HCT116 (cell line): Measurements from ENCODE around the gene SLAMF7. TPM values are rescaled to one million over a fixed set of nuclear protein-coding genes. Genes with fewer than 3 reads are reported as not detected.

Experiments used
- ATAC-seq: fragments of 200-7000 bp; cut with Tn5 transposase; 2 replicates; pipeline ENCODE4 v1.9.1; 2020; ENCODE audit warnings: mild to moderate bottlenecking, moderate library complexity
- BruUV-seq: library from RNA; stranded (reverse); fragments of 400-500 nt; replicated peaks from 2 replicates; lab custom pipeline; 2021; lab: Mats Ljungman, UMichigan
- CTCF ChIA-PET: fragments of 300-600 bp; sonication (Branson Sonifier 250); formaldehyde crosslinking; loops from one replicate; lab custom pipeline; 2021; ENCODE audit warnings: antibody characterized with exemption; lab: Charles Lee
- POLR2A ChIA-PET: fragments of 300-600, 350-600 bp; sonication (Branson Sonifier 250); formaldehyde crosslinking; loops from one replicate; lab custom pipeline; 2021; ENCODE audit warnings: antibody characterized with exemption; lab: Charles Lee
- RAD21 ChIA-PET, 2 experiments: fragments of 300-600 bp; sonication (Branson Sonifier 250); formaldehyde crosslinking; loops; one replicate each; lab custom pipeline; 2023; ENCODE audit warnings: low total read pairs in 2 of 2; ENCODE audit not compliant: uncharacterized antibody in 2 of 2, unreplicated experiment in 2 of 2, low non-redundant PET in 1 of 2; lab: Charles Lee
- DNase-seq: peaks from one replicate; pipeline ENCODE4 v3.0.0-alpha.2; 2010; ENCODE audit warnings: low read depth, low spot score
- H2AFZ ChIP-seq: fragments of 200-600 bp; shearing (Covaris generic), sonication (generic); 2 replicates; pipeline ENCODE4 v1.6.1; 2017; ENCODE audit warnings: low read depth, mixed run types, mixed read lengths, antibody characterized with exemption, low read length; ENCODE audit not compliant: poor library complexity, severe bottlenecking
- H3K27ac ChIP-seq: 2 replicates; pipeline ENCODE4 v1.5.1; 2012; ENCODE audit warnings: low read depth, low read length
- H3K27me3 ChIP-seq: fragments of 200-600 bp; sonication (generic); 2 replicates; pipeline ENCODE4 v1.6.1; 2016; ENCODE audit warnings: mixed run types, low read length, mixed read lengths; ENCODE audit not compliant: insufficient read depth
- H3K36me3 ChIP-seq, 2 experiments: fragments of 200-500 bp in 1 of 2; fragments of 200-600 bp in 1 of 2; sonication (Bioruptor generic) in 1 of 2; sonication (generic) in 1 of 2; 2 replicates each; pipeline versions ENCODE4 v1.5.1 to v1.6.1; 2014 to 2016; ENCODE audit warnings: low read length in 2 of 2, inconsistent platforms in 1 of 2, mixed read lengths in 1 of 2, mixed run types in 1 of 2; ENCODE audit not compliant: insufficient read depth in 2 of 2, control insufficient read depth in 1 of 2
- H3K4me1 ChIP-seq, 2 experiments: fragments of 200-600 bp in 1 of 2; sonication (generic) in 1 of 2; 2 replicates each; pipeline versions ENCODE4 v1.5.1 to v1.6.1; 2012 to 2017; ENCODE audit warnings: low read length in 2 of 2, inconsistent platforms in 1 of 2, mild to moderate bottlenecking in 1 of 2, mixed read lengths in 1 of 2, mixed run types in 1 of 2, moderate library complexity in 1 of 2; ENCODE audit not compliant: insufficient read depth in 2 of 2, control insufficient read depth in 1 of 2
- H3K4me2 ChIP-seq: fragments of 200-600 bp; sonication (generic); 2 replicates; pipeline ENCODE4 v1.6.1; 2017; ENCODE audit warnings: mixed run types, low read length, mixed read lengths
- H3K4me3 ChIP-seq, 2 experiments: fragments of 200-600 bp in 1 of 2; sonication (generic) in 1 of 2; replicated peaks in 1 of 2; 2 replicates each; pipeline ENCODE4 v1.5.1; 2011 to 2016; ENCODE audit warnings: low read length in 2 of 2, control low read depth in 1 of 2, low read depth in 1 of 2, mild to moderate bottlenecking in 1 of 2, mixed read lengths in 1 of 2, mixed run types in 1 of 2
- H3K79me2 ChIP-seq: fragments of 200-600 bp; sonication (generic); 2 replicates; pipeline ENCODE4 v1.6.1; 2017; ENCODE audit warnings: mild to moderate bottlenecking, mixed run types, low read length, moderate library complexity, mixed read lengths; ENCODE audit not compliant: insufficient read depth
- H3K9ac ChIP-seq: fragments of 200-600 bp; sonication (generic); 2 replicates; pipeline ENCODE4 v1.6.1; 2016; ENCODE audit warnings: low read length, mixed read lengths
- H3K9me2 ChIP-seq: fragments of 200-600 bp; sonication (generic), shearing (Covaris generic); 2 replicates; pipeline ENCODE4 v1.6.1; 2017; ENCODE audit warnings: mixed run types, mild to moderate bottlenecking, moderate library complexity; ENCODE audit not compliant: insufficient read depth
- H3K9me3 ChIP-seq, 2 experiments: fragments of 200-500 bp in 1 of 2; fragments of 200-600 bp in 1 of 2; sonication (Bioruptor generic) in 1 of 2; sonication (generic) in 1 of 2; 2 replicates each; pipeline ENCODE4 v1.6.1; 2014 to 2017; ENCODE audit warnings: low read length in 2 of 2, mixed read lengths in 2 of 2, inconsistent platforms in 1 of 2, low read depth in 1 of 2, mild to moderate bottlenecking in 1 of 2, mixed run types in 1 of 2, moderate library complexity in 1 of 2; ENCODE audit not compliant: control insufficient read depth in 1 of 2, insufficient read depth in 1 of 2
- H4K20me1 ChIP-seq: fragments of 200-600 bp; sonication (generic), shearing (Covaris generic); 2 replicates; pipeline ENCODE4 v1.6.1; 2017; ENCODE audit warnings: mixed run types, mild to moderate bottlenecking, moderate library complexity; ENCODE audit not compliant: insufficient read depth
- CBX3 ChIP-seq: IDR thresholded peaks from 2 replicates; pipeline ENCODE4 v1.6.1; 2012; ENCODE audit warnings: low read depth
- CEBPB ChIP-seq: IDR thresholded peaks from 2 replicates; pipeline ENCODE4 v1.6.1; 2012; ENCODE audit warnings: low read depth
- EGR1 ChIP-seq: IDR thresholded peaks from 2 replicates; pipeline ENCODE4 v1.6.1; 2012; ENCODE audit warnings: low read depth
- EZH2phosphoT487 ChIP-seq: fragments of 200-600 bp; IDR thresholded peaks from 2 replicates; pipeline ENCODE4 v1.6.1; 2018; ENCODE audit warnings: antibody characterized with exemption, borderline replicate concordance
- FOSL1 ChIP-seq: IDR thresholded peaks from 2 replicates; pipeline ENCODE4 v1.6.1; 2012; ENCODE audit warnings: low read depth
- MAX ChIP-seq: IDR thresholded peaks from 2 replicates; pipeline ENCODE4 v1.6.1; 2012
- POLR2A ChIP-seq: IDR thresholded peaks from 2 replicates; pipeline ENCODE4 v1.7.0; 2011; ENCODE audit warnings: borderline replicate concordance; ENCODE audit not compliant: insufficient read depth, insufficient read length; ENCODE audit errors: extremely low read depth
- POLR2AphosphoS5 ChIP-seq: IDR thresholded peaks from 2 replicates; pipeline ENCODE4 v1.6.1; 2011; ENCODE audit warnings: mild to moderate bottlenecking, low read depth, low read length, moderate library complexity
- SP1 ChIP-seq: IDR thresholded peaks from 2 replicates; pipeline ENCODE4 v1.6.1; 2012; ENCODE audit warnings: low read depth
- TCF7L2 ChIP-seq: IDR thresholded peaks from 2 replicates; pipeline ENCODE4 v1.7.0; 2011; ENCODE audit warnings: borderline replicate concordance, inconsistent platforms; ENCODE audit not compliant: insufficient read depth, insufficient read length; ENCODE audit errors: extremely low read depth
- YY1 ChIP-seq: IDR thresholded peaks from 2 replicates; pipeline ENCODE4 v1.6.1; 2011; ENCODE audit warnings: low read length, low read depth, moderate library complexity, mild to moderate bottlenecking; ENCODE audit not compliant: insufficient replicate concordance; ENCODE audit errors: extremely low read depth
- ZBTB33 ChIP-seq: IDR thresholded peaks from 2 replicates; pipeline ENCODE4 v1.6.1; 2011; ENCODE audit warnings: mild to moderate bottlenecking, low read length, moderate library complexity; ENCODE audit not compliant: insufficient replicate concordance; ENCODE audit errors: extremely low read depth
- ZFX ChIP-seq: fragments of 450-650 bp; IDR thresholded peaks from 2 replicates; pipeline ENCODE4 v1.6.1; 2017
- intact Hi-C: fragments of 100-400 bp; cut with micrococcal nuclease; formaldehyde crosslinking; loops from 2 replicates; pipeline ENCODE4 v1.10.0; 2022
- total RNA-seq: library from RNA; stranded (reverse); gene quantifications from one replicate; pipeline ENCODE4 v1.2.1, GENCODE V29; 2021; ENCODE audit not compliant: unreplicated experiment
- TF ChIP-seq, protein P1 (sequence below), 3 experiments: fragments of 200-600 bp in 1 of 3; sonication (generic) in 1 of 3; IDR thresholded peaks in 2 of 3; conservative IDR thresholded peaks in 1 of 3; 2 replicates each; pipeline ENCODE4 v1.5.1; 2012 to 2017; ENCODE audit warnings: low read depth in 2 of 3, low read length in 2 of 3, antibody characterized with exemption in 1 of 3, borderline replicate concordance in 1 of 3, control low read depth in 1 of 3, mild to moderate bottlenecking in 1 of 3, mixed read lengths in 1 of 3, mixed run types in 1 of 3, moderate library complexity in 1 of 3; ENCODE audit not compliant: insufficient read depth in 1 of 3
- TF ChIP-seq, protein P2 (sequence below): IDR thresholded peaks from 2 replicates; pipeline ENCODE4 v1.6.1; 2012
- TF ChIP-seq, protein P3 (sequence below): IDR thresholded peaks from 2 replicates; pipeline ENCODE4 v1.6.1; 2012; ENCODE audit warnings: low read depth

SLAMF7 gene
- total RNA-seq, 1 experiment from 2014 or later: 0.34 TPM

- Histone ChIP-seq H3K27me3 (no peaks in the 10 kb centered on the region; the same call in 1 of the 2 replicates), H3K4me2 (no peak overlapping the region), H3K27ac (no peak overlapping the region), H3K9ac (no peak overlapping the region), H2AFZ (no peak overlapping the region), H3K4me3 (no peak overlapping the region), H3K36me3 (no peaks in the 10 kb centered on the region), H4K20me1 (no peaks in the 10 kb centered on the region), H3K9me3 (no peaks in the 10 kb centered on the region), H3K9me2 (no peaks in the 10 kb centered on the region), H3K4me1 (no peaks in the 10 kb centered on the region), H3K79me2 (no peaks in the 10 kb centered on the region)
- no TSS peak for BruUV-seq
- ATAC-seq (no peak), DNase-seq (no peak)
- RAD21 ChIA-PET: no interaction called here
- POLR2A ChIA-PET: no interaction called here
- TF ChIP-seq, protein P1, sequence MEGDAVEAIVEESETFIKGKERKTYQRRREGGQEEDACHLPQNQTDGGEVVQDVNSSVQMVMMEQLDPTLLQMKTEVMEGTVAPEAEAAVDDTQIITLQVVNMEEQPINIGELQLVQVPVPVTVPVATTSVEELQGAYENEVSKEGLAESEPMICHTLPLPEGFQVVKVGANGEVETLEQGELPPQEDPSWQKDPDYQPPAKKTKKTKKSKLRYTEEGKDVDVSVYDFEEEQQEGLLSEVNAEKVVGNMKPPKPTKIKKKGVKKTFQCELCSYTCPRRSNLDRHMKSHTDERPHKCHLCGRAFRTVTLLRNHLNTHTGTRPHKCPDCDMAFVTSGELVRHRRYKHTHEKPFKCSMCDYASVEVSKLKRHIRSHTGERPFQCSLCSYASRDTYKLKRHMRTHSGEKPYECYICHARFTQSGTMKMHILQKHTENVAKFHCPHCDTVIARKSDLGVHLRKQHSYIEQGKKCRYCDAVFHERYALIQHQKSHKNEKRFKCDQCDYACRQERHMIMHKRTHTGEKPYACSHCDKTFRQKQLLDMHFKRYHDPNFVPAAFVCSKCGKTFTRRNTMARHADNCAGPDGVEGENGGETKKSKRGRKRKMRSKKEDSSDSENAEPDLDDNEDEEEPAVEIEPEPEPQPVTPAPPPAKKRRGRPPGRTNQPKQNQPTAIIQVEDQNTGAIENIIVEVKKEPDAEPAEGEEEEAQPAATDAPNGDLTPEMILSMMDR (IDR thresholded peaks at IDR 0.05 in 2 of 3, conservative IDR thresholded peaks at IDR 0.05 in 1 of 3; ENCODE audit: borderline replicate concordance in 1 of 3, insufficient read depth in 1 of 3, low read depth in 2 of 3, low read length in 2 of 3): no peak
- TF ChIP-seq EZH2phosphoT487 (no peak), ZBTB33 (no peak), TCF7L2 (no peak), CEBPB (no peak), MAX (no peak), FOSL1 (no peak), CBX3 (no peak), SP1 (no peak), EGR1 (no peak), POLR2A (no peak), ZFX (no peak), YY1 (no peak), POLR2AphosphoS5 (no peak)
- TF ChIP-seq, protein P2, sequence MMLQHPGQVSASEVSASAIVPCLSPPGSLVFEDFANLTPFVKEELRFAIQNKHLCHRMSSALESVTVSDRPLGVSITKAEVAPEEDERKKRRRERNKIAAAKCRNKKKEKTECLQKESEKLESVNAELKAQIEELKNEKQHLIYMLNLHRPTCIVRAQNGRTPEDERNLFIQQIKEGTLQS: no peak
- TF ChIP-seq, protein P3, sequence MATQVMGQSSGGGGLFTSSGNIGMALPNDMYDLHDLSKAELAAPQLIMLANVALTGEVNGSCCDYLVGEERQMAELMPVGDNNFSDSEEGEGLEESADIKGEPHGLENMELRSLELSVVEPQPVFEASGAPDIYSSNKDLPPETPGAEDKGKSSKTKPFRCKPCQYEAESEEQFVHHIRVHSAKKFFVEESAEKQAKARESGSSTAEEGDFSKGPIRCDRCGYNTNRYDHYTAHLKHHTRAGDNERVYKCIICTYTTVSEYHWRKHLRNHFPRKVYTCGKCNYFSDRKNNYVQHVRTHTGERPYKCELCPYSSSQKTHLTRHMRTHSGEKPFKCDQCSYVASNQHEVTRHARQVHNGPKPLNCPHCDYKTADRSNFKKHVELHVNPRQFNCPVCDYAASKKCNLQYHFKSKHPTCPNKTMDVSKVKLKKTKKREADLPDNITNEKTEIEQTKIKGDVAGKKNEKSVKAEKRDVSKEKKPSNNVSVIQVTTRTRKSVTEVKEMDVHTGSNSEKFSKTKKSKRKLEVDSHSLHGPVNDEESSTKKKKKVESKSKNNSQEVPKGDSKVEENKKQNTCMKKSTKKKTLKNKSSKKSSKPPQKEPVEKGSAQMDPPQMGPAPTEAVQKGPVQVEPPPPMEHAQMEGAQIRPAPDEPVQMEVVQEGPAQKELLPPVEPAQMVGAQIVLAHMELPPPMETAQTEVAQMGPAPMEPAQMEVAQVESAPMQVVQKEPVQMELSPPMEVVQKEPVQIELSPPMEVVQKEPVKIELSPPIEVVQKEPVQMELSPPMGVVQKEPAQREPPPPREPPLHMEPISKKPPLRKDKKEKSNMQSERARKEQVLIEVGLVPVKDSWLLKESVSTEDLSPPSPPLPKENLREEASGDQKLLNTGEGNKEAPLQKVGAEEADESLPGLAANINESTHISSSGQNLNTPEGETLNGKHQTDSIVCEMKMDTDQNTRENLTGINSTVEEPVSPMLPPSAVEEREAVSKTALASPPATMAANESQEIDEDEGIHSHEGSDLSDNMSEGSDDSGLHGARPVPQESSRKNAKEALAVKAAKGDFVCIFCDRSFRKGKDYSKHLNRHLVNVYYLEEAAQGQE: no peak
- CTCF ChIA-PET: no interaction called here
- intact Hi-C loops: no loop called here
Measured at GRCh38 chr1:160708801-160709200, 30.2 kb upstream of the SLAMF7 start.
